Endothelial cell of umbilical vein (primary cell): Measurements from ENCODE around the gene TRAPPC10.
"Not testable (repeated sequence)": the region's sequence is repeated elsewhere in the genome, so short reads cannot be mapped to it uniquely, and the experiment has no call there.

Experiments
- CTCF ChIP-seq, 2 donors: IDR thresholded peaks; 1 replicate in 1 of 2; 2 replicates in 1 of 2; pipeline ENCODE4 v1.5.1; 2011; ENCODE audit warnings: low read length in 2 of 2, mild to moderate bottlenecking in 2 of 2, moderate library complexity in 2 of 2, control low read depth in 1 of 2, inconsistent platforms in 1 of 2, low read depth in 1 of 2; ENCODE audit not compliant: insufficient read depth in 1 of 2; ENCODE audit errors: extremely low read depth in 1 of 2
- JUN ChIP-seq: IDR thresholded peaks from 2 replicates; pipeline ENCODE4 v1.6.1; 2011; ENCODE audit warnings: borderline replicate concordance, low read depth; ENCODE audit not compliant: insufficient read length, insufficient read depth
- TF ChIP-seq, protein P1 (sequence below): IDR thresholded peaks from 2 replicates; pipeline ENCODE4 v1.6.1; 2011; ENCODE audit not compliant: insufficient read depth, insufficient read length

GRCh38 chr21:44113702-44114371 is 101.7 kb downstream of the TRAPPC10 start:
- not testable (repeated sequence) for TF ChIP-seq CTCF (IDR thresholded peaks at IDR 0.05; ENCODE audit: extremely low read depth in 1 of 2, insufficient read depth in 1 of 2, low read depth in 1 of 2, low read length in 2 of 2); JUN
- TF ChIP-seq, protein P1, sequence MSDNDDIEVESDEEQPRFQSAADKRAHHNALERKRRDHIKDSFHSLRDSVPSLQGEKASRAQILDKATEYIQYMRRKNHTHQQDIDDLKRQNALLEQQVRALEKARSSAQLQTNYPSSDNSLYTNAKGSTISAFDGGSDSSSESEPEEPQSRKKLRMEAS: not testable (repeated sequence)
